ENCODE data around the gene HS6ST3. TPM values are rescaled to one million over a fixed set of nuclear protein-coding genes. Genes with fewer than 3 reads are reported as not detected.

The HS6ST3 gene
- total and polyA plus RNA-seq, 9 of the 15 experiments (the other 6 are each of a cell fraction or from before 2014, with no cell fraction given): not detected

- TF ChIP-seq ARID4B (CRISPR knock-in tag; IDR thresholded peaks at IDR 0.05) (no peak), CHD2 (IDR thresholded peaks at IDR 0.05; ENCODE audit: low read depth, low read length) (no peak), TAL1 (IDR thresholded peaks at IDR 0.05) (no peak), MEIS2 (IDR thresholded peaks at IDR 0.05; ENCODE audit: partially characterized antibody) (no peak), CAMTA2 (CRISPR knock-in tag; conservative IDR thresholded peaks at IDR 0.05) (no peak)
Measured at GRCh38 chr13:96421314-96421713, 331.4 kb downstream of the HS6ST3 start (continued).

- FAIRE-seq: no peak
- in situ Hi-C loops (cut with MboI): no loop called here
- H3K9me1 ChIP-seq (ENCODE audit: control insufficient read depth, insufficient read depth, low read length): no peaks in the 10 kb centered on the region
- no peak for DNase-seq (ENCODE audit: extremely low read depth in 1 of 4, low spot score in 3 of 4)
- no peak overlapping the region for H3K9ac ChIP-seq (ENCODE audit: insufficient read depth in 1 of 2, low read depth in 2 of 2, low read length in 2 of 2)
- no peaks in the 10 kb centered on the region for H3K9me3 ChIP-seq (replicated peaks; ENCODE audit: control insufficient read depth, insufficient read depth, low read depth, low read length)
- H3K4me2 ChIP-seq (ENCODE audit: insufficient read depth, low read length): no peak overlapping the region
- ChIA-PET POLR2A (no interaction called here), CTCF (ENCODE audit: low intra/inter-chr PET ratio) (no interaction called here)
- no peaks in the 10 kb centered on the region for H3K4me1 ChIP-seq (replicated peaks in 1 of 2; ENCODE audit: control insufficient read depth in 2 of 2, insufficient read depth in 2 of 2, low read length in 2 of 2)
- 0% methylated on average over 4 of the region's 4 CpGs for WGBS (ENCODE audit: insufficient coverage, low coverage, missing lambda C conversion rate)
- ATAC-seq: no peak
- no peak overlapping the region for H3K27ac ChIP-seq (ENCODE audit: extremely low read depth, low read depth, low read length)
- BruUV-seq (replicated peaks): no TSS peak
- no peaks in the 10 kb centered on the region for H3K36me3 ChIP-seq (ENCODE audit: control insufficient read depth, insufficient read depth, low read length)
- H4K20me1 ChIP-seq (replicated peaks; ENCODE audit: control insufficient read depth, insufficient read depth, low read length): no peaks in the 10 kb centered on the region
- no peak overlapping the region for H2AFZ ChIP-seq (ENCODE audit: low read depth, low read length)
- TF ChIP-seq FOSL1 (tag; conservative IDR thresholded peaks at IDR 0.05) (no peak), TAF9B (IDR thresholded peaks at IDR 0.05; ENCODE audit: partially characterized antibody) (no peak), ZNF3 (CRISPR knock-in tag; IDR thresholded peaks at IDR 0.05) (no peak)
- TF ChIP-seq, protein P1, sequence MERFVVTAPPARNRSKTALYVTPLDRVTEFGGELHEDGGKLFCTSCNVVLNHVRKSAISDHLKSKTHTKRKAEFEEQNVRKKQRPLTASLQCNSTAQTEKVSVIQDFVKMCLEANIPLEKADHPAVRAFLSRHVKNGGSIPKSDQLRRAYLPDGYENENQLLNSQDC (CRISPR knock-in tag; IDR thresholded peaks at IDR 0.05): no peak
- no peaks in the 10 kb centered on the region for H3K27me3 ChIP-seq (ENCODE audit: control insufficient read depth in 2 of 2, insufficient read depth in 2 of 2, low read length in 2 of 2)
- intact Hi-C loops (cut with micrococcal nuclease): no loop called here
- H3K79me2 ChIP-seq (ENCODE audit: control insufficient read depth, insufficient read depth, low read length): no peaks in the 10 kb centered on the region
- H3K4me3 ChIP-seq: no peak overlapping the region
Measured at GRCh38 chr13:96422002-96422401, 332.1 kb downstream of the HS6ST3 start.
